Loucy (cell line): ENCODE measurements around the gene KIF22.

Experiments
- H2AFZ ChIP-seq: fragments of 200-600 bp; sonication (generic); 2 replicates; pipeline ENCODE4 v1.6.0; 2016; ENCODE audit warnings: antibody characterized with exemption, mild to moderate bottlenecking, low read length, moderate library complexity
- H3F3A ChIP-seq: fragments of 200-600 bp; 2 replicates; pipeline ENCODE4 v1.6.0; 2016; ENCODE audit warnings: antibody characterized with exemption, low read depth, mild to moderate bottlenecking
- H3K27me3 ChIP-seq: fragments of 200-600 bp; sonication (generic); 2 replicates; pipeline ENCODE4 v1.6.1; 2014; ENCODE audit warnings: low read length, mild to moderate bottlenecking; ENCODE audit not compliant: insufficient read depth, poor library complexity, severe bottlenecking
- H3K36me3 ChIP-seq: fragments of 200-600 bp; sonication (generic); 2 replicates; pipeline ENCODE4 v1.6.1; 2016; ENCODE audit warnings: low read length; ENCODE audit not compliant: insufficient read depth
- H3K4me1 ChIP-seq: fragments of 200-600 bp; sonication (generic); 2 replicates; pipeline ENCODE4 v1.5.1; 2014; ENCODE audit warnings: low read length, mild to moderate bottlenecking; ENCODE audit not compliant: insufficient read depth, poor library complexity, severe bottlenecking
- H3K4me2 ChIP-seq: fragments of 200-600 bp; sonication (generic); 2 replicates; pipeline ENCODE4 v1.6.0; 2014; ENCODE audit warnings: antibody characterized with exemption, low read length, low read depth, mild to moderate bottlenecking; ENCODE audit not compliant: poor library complexity, severe bottlenecking
- H3K4me3 ChIP-seq: fragments of 200-600 bp; sonication (generic); 2 replicates; pipeline ENCODE4 v1.5.1; 2014; ENCODE audit warnings: low read length, mild to moderate bottlenecking, mixed read lengths; ENCODE audit not compliant: poor library complexity, severe bottlenecking
- H3K79me2 ChIP-seq: fragments of 200-600 bp; sonication (generic); 2 replicates; pipeline ENCODE4 v1.6.1; 2014; ENCODE audit warnings: low read length; ENCODE audit not compliant: insufficient read depth
- H3K9ac ChIP-seq: fragments of 200-600 bp; sonication (generic); 2 replicates; pipeline ENCODE4 v1.6.0; 2014; ENCODE audit warnings: mild to moderate bottlenecking, low read depth, low read length, moderate library complexity; ENCODE audit not compliant: poor library complexity, severe bottlenecking
- H3K9me2 ChIP-seq: fragments of 200-600 bp; sonication (generic); replicated peaks from 2 replicates; pipeline ENCODE4 v1.6.1; 2016; ENCODE audit warnings: low read depth, low read length, mixed read lengths
- H3K9me3 ChIP-seq: fragments of 200-600 bp; sonication (generic); 2 replicates; pipeline ENCODE4 v1.6.1; 2014; ENCODE audit warnings: mild to moderate bottlenecking, antibody characterized with exemption, low read length, low read depth; ENCODE audit not compliant: insufficient read depth
- H4K20me1 ChIP-seq: fragments of 200-600 bp; sonication (generic); 2 replicates; pipeline ENCODE4 v1.6.0; 2014; ENCODE audit warnings: antibody characterized with exemption, low read length, mild to moderate bottlenecking; ENCODE audit not compliant: insufficient read depth, poor library complexity, severe bottlenecking
- CTCF ChIP-seq: fragments of 200-600 bp; sonication (generic); conservative IDR thresholded peaks from 2 replicates; pipeline ENCODE4 v1.5.1; 2014; ENCODE audit warnings: mild to moderate bottlenecking, antibody characterized with exemption, low read length
- EZH2phosphoT487 ChIP-seq: fragments of 200-600 bp; IDR thresholded peaks from 2 replicates; pipeline ENCODE4 v1.6.1; 2018; ENCODE audit warnings: antibody characterized with exemption, mild to moderate bottlenecking, moderate library complexity, borderline replicate concordance

The KIF22 gene

GRCh38 chr16:29819506-29819905 lies 29.0 kb downstream of the KIF22 start:
- Histone ChIP-seq H3K9me2 (no peaks in the 10 kb centered on the region), H3K27me3 (no peaks in the 10 kb centered on the region), H3K36me3 (no peaks in the 10 kb centered on the region; the same call in 1 of the 2 replicates), H4K20me1 (peaks cover 15% of the 10 kb centered on the region), H3K4me3 (peak overlapping the region; percentile 73), H2AFZ (no peak overlapping the region), H3K4me2 (peak overlapping the region; percentile 78), H3K9me3 (no peaks in the 10 kb centered on the region), H3K79me2 (peaks cover 34% of the 10 kb centered on the region), H3F3A (peaks cover 4% of the 10 kb centered on the region; the same call in 1 of the 2 replicates), H3K4me1 (peaks cover 36% of the 10 kb centered on the region), H3K9ac (no peak overlapping the region)
- TF ChIP-seq CTCF (no peak), EZH2phosphoT487 (no peak)

DNA sequence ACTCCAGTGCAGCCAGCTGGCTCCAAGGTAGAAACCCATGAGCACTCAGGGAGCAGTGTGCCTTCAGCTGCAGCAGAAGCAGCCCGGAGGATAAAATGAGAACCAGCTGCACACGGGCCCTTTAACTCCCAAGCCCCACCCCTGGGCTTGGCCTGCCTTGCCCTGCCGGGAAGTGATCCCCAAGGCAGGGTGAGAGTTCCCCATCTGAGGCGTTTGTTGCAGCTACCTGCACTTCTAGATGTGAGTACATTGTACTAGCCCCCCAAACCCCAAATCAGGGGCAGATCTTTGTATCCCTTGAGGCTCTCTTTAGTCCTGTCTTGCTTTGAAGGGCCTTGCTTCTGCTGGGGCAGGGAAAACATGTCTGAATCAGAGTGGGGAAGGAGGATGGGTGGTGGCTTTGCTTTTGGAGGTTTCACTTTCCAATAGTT lies 29.7 kb downstream of the KIF22 start, which contains the start of gene MVP:
Gene MVP, plus strand, starts transcription at position 192 of the 431 bp plus-strand sequence. CDS start 10,088 bp downstream, outside the sequence.
- TF ChIP-seq EZH2phosphoT487 (no peak), CTCF (no peak)
- Histone ChIP-seq H3F3A (no peaks in the 10 kb centered on the region), H3K36me3 (no peaks in the 10 kb centered on the region; the same call in 1 of the 2 replicates), H3K9me2 (no peaks in the 10 kb centered on the region), H2AFZ (no peak within 1 kb of the TSS), H3K4me3 (peak within 1 kb of the TSS; percentile 73), H3K4me2 (peak within 1 kb of the TSS; percentile 78), H3K9me3 (no peaks in the 10 kb centered on the region), H3K27me3 (no peaks in the 10 kb centered on the region), H3K9ac (peak within 1 kb of the TSS; percentile 63), H3K4me1 (peaks cover 33% of the 10 kb centered on the region), H3K79me2 (peaks cover 28% of the 10 kb centered on the region), H4K20me1 (peaks cover 15% of the 10 kb centered on the region)

GRCh38 chr16:29820730-29821642 lies 30.4 kb downstream of the KIF22 start:
- Histone ChIP-seq H3K4me3 (peak overlapping the region; percentile 73), H2AFZ (no peak overlapping the region), H3K4me1 (peaks cover 32% of the 10 kb centered on the region), H3K4me2 (peak overlapping the region; percentile 78), H3K36me3 (no peaks in the 10 kb centered on the region; the same call in 1 of the 2 replicates), H3K9me2 (no peaks in the 10 kb centered on the region), H4K20me1 (peaks cover 15% of the 10 kb centered on the region), H3K9me3 (no peaks in the 10 kb centered on the region), H3K9ac (peak overlapping the region; percentile 63), H3K27me3 (no peaks in the 10 kb centered on the region), H3F3A (no peaks in the 10 kb centered on the region), H3K79me2 (peaks cover 28% of the 10 kb centered on the region)
- TF ChIP-seq CTCF (no peak), EZH2phosphoT487 (no peak)
